B cell (primary cell): Measurements from ENCODE around the gene ENO3. TPM values are rescaled to one million over a fixed set of nuclear protein-coding genes. Genes with fewer than 3 reads are reported as not detected.

ENCODE experiments used
- ATAC-seq: fragments of 200-7000 bp; cut with Tn5 transposase; one replicate; pipeline ENCODE4 v1.10.0; 2021; ENCODE audit warnings: low read depth, mild to moderate bottlenecking, moderate number of reproducible peaks, moderate library complexity
- CTCF ChIA-PET: fragments of 350-600 bp; sonication (Branson Sonifier 250); formaldehyde crosslinking; loops from one replicate; lab custom pipeline; 2021; ENCODE audit warnings: antibody characterized with exemption, inconsistent platforms; lab: Charles Lee
- POLR2A ChIA-PET: fragments of 350-600 bp; sonication (Branson Sonifier 250); formaldehyde crosslinking; loops from one replicate; lab custom pipeline; 2021; ENCODE audit warnings: antibody characterized with exemption; lab: Charles Lee
- DNase-seq: peaks from one replicate; pipeline ENCODE4 v3.0.0; 2013
- H2AFZ ChIP-seq: 2 replicates; pipeline ENCODE4 v1.6.1; 2012; ENCODE audit warnings: mild to moderate bottlenecking, low read depth, low read length; ENCODE audit not compliant: insufficient read depth, poor library complexity, severe bottlenecking
- H3K27ac ChIP-seq, 2 donors: 1 replicate in 1 of 2; 2 replicates in 1 of 2; pipeline ENCODE4 v1.5.1; 2012 to 2013; ENCODE audit warnings: low read length in 2 of 2, mild to moderate bottlenecking in 2 of 2, moderate library complexity in 1 of 2
- H3K27me3 ChIP-seq, 4 experiments: fragments of 200-600 bp in 1 of 4; sonication (generic) in 1 of 4; replicated peaks in 1 of 4; 1 replicate in 2 of 4; 2 replicates in 2 of 4; pipeline versions ENCODE4 v1.6.1 to v1.7.0; 2013 to 2016; ENCODE audit warnings: low read length in 3 of 4, mild to moderate bottlenecking in 2 of 4, mixed read lengths in 1 of 4, moderate library complexity in 1 of 4; ENCODE audit not compliant: insufficient read depth in 4 of 4, control insufficient read depth in 3 of 4; ENCODE audit errors: control extremely low read depth in 1 of 4
- H3K36me3 ChIP-seq, 2 experiments: replicated peaks in 1 of 2; 1 replicate in 1 of 2; 2 replicates in 1 of 2; pipeline versions ENCODE4 v1.6.1 to v1.7.1; 2013; ENCODE audit warnings: low read length in 1 of 2; ENCODE audit not compliant: insufficient read depth in 2 of 2, control insufficient read depth in 1 of 2; ENCODE audit errors: control extremely low read depth in 1 of 2, extremely low read depth in 1 of 2
- H3K4me1 ChIP-seq, 2 donors: fragments of 200-600 bp in 1 of 2; sonication (generic) in 1 of 2; 1 replicate in 1 of 2; 2 replicates in 1 of 2; pipeline versions ENCODE4 v1.5.1 to v1.6.1; 2013 to 2017; ENCODE audit warnings: low read length in 2 of 2; ENCODE audit not compliant: control insufficient read depth in 2 of 2, insufficient read depth in 2 of 2
- H3K4me2 ChIP-seq: replicated peaks from 2 replicates; pipeline ENCODE3; 2012; ENCODE audit warnings: mild to moderate bottlenecking, low read depth, low read length; ENCODE audit not compliant: poor library complexity, severe bottlenecking
- H3K4me3 ChIP-seq, 5 experiments: fragments of 200-600 bp in 1 of 5; sonication (generic) in 1 of 5; 1 replicate in 3 of 5; 2 replicates in 2 of 5; pipeline versions ENCODE4 v1.5.1 to v1.7.0; 2011 to 2016; ENCODE audit warnings: low read length in 4 of 5, mild to moderate bottlenecking in 4 of 5, low read depth in 2 of 5, control low read depth in 1 of 5, moderate library complexity in 1 of 5; ENCODE audit not compliant: insufficient read depth in 1 of 5; ENCODE audit errors: control extremely low read depth in 1 of 5, extremely low read depth in 1 of 5
- H3K79me2 ChIP-seq: fragments of 200-600 bp; sonication (generic); one replicate; pipeline ENCODE4 v1.6.0; 2016; ENCODE audit warnings: low read length; ENCODE audit not compliant: control insufficient read depth, insufficient read depth
- H3K9ac ChIP-seq: fragments of 200-600 bp; sonication (generic); 2 replicates; pipeline ENCODE4 v1.6.1; 2017; ENCODE audit warnings: mild to moderate bottlenecking, low read length, moderate library complexity
- H3K9me3 ChIP-seq, 3 donors: one replicate each; pipeline versions ENCODE4 v1.6.1 to v1.7.1; 2013; ENCODE audit warnings: low read length in 2 of 3; ENCODE audit not compliant: control insufficient read depth in 2 of 3, insufficient read depth in 1 of 3; ENCODE audit errors: control extremely low read depth in 1 of 3
- H4K20me1 ChIP-seq: 2 replicates; pipeline ENCODE4 v1.6.0; 2012; ENCODE audit warnings: mild to moderate bottlenecking, low read length; ENCODE audit not compliant: insufficient read depth, control insufficient read depth, poor library complexity, severe bottlenecking
- H3K27ac Mint-ChIP-seq: one replicate; pipeline ENCODE4 v1.8.0; 2021; ENCODE audit warnings: mixed read lengths
- H3K27me3 Mint-ChIP-seq: one replicate; pipeline ENCODE4 v1.8.0; 2021; ENCODE audit warnings: mixed read lengths
- H3K4me1 Mint-ChIP-seq: one replicate; pipeline ENCODE4 v1.8.0; 2021; ENCODE audit warnings: mixed read lengths
- H3K4me3 Mint-ChIP-seq: one replicate; pipeline ENCODE4 v1.8.0; 2021; ENCODE audit warnings: mixed read lengths
- H3K9me3 Mint-ChIP-seq: one replicate; pipeline ENCODE4 v1.8.0; 2022; ENCODE audit warnings: mixed read lengths; ENCODE audit not compliant: insufficient read depth
- CTCF ChIP-seq: fragments of 200-600 bp; IDR thresholded peaks from one replicate; pipeline ENCODE4 v1.8.0; 2022; ENCODE audit warnings: antibody characterized with exemption, mild to moderate bottlenecking
- EZH2 ChIP-seq: IDR thresholded peaks from 2 replicates; pipeline ENCODE4 v1.6.1; 2012; ENCODE audit warnings: borderline replicate concordance, low read depth, mild to moderate bottlenecking, moderate library complexity, low read length; ENCODE audit not compliant: insufficient read depth, poor library complexity, severe bottlenecking
- WGBS: methylation state at CpG from one replicate; pipeline ENCODE4 v1.1.5; 2013; ENCODE audit warnings: missing lambda C conversion rate; ENCODE audit not compliant: insufficient coverage; 5-methylcytosine and 5-hydroxymethylcytosine counted together
- intact Hi-C: fragments of 100-400 bp; cut with micrococcal nuclease; formaldehyde crosslinking; loops from one replicate; pipeline ENCODE4 v1.10.0; 2022
- polyA plus RNA-seq: library from polyadenylated mRNA; depleted of rRNA; stranded (reverse); fragments of >200 nt; gene quantifications from 2 replicates; pipeline ENCODE4 v1.2.3, GENCODE V29; 2012
- total RNA-seq, 2 donors: library from RNA; stranded (reverse); fragments of 120-200 nt in 1 of 2; gene quantifications; 1 replicate in 1 of 2; 2 replicates in 1 of 2; pipeline versions ENCODE4 v1.2.3 to v1.2.4, GENCODE V29; 2013 to 2022

ENO3 gene
- total and polyA plus RNA-seq, 2 donors (not counting 1 experiment from before 2014, with no cell fraction given): 34.8 to 50.1 TPM

- TF ChIP-seq CTCF: no peak
- TF ChIP-seq EZH2: no peak
- no peak for ATAC-seq
- Histone ChIP-seq H3K27me3 (peaks cover 0 to 15% (median 2%) of the 10 kb centered on the region in 4 experiments), H3K4me1 (peaks cover 22 to 26% of the 10 kb centered on the region in 2 donors), H3K36me3 (peaks cover 0 to 6% of the 10 kb centered on the region in 2 experiments), H2AFZ (no peak overlapping the region), H4K20me1 (peaks cover 8% of the 10 kb centered on the region), H3K9me3 (no peaks in the 10 kb centered on the region), H3K27ac (no peak overlapping the region), H3K9ac (peak overlapping the region; percentile 75), H3K79me2 (no peaks in the 10 kb centered on the region), H3K4me2 (peak overlapping the region; percentile 97), H3K4me3 (peak overlapping the region; percentile 34 to 73 (median 66))
- CTCF ChIA-PET: interaction anchor here (0.9 to 3.5 kb wide), 3 partner anchors 11 to 21 kb away, joined by 3 to 26 read pairs (median 6); partner anchors contain the start of gene CAMTA2
- H3K4me3 Mint-ChIP-seq: peak overlapping the region; percentile 83
- peak; percentile 68 for DNase-seq
- peak overlapping the region; percentile 72 for H3K27ac Mint-ChIP-seq
- intact Hi-C loops: loop anchor here (5.0 kb wide), 2 partner anchors 33 to 63 kb away; no protein-coding TSS in a partner anchor
- H3K9me3 Mint-ChIP-seq: no peaks in the 10 kb centered on the region
- peaks cover 21% of the 10 kb centered on the region for H3K4me1 Mint-ChIP-seq
- H3K27me3 Mint-ChIP-seq: no peaks in the 10 kb centered on the region
- 46% methylated on average over 13 of the region's 14 CpGs for WGBS
- POLR2A ChIA-PET: interaction anchor here (2.0 to 3.1 kb wide), 3 partner anchors 12 to 51 kb away, joined by 9 to 16 read pairs (median 9); partner anchors contain the start of genes CAMTA2 and PFN1
These were observed 48.0 kb downstream of the ENO3 start for GRCh38 chr17:4998732-4999429.
